ENCODE data around the gene CNTN5. TPM values are rescaled to one million over a fixed set of nuclear protein-coding genes. Genes with fewer than 3 reads are reported as not detected.

The CNTN5 gene
- total RNA-seq, 1 experiment from 2014 or later: not detected

GRCh38 chr11:99987821-99988470 lies 967.2 kb downstream of the CNTN5 start:
- POLR2A ChIA-PET: no interaction called here
- Mint-ChIP-seq H3K9me3 (ENCODE audit: unreplicated experiment) (peaks cover 13% of the 10 kb centered on the region), H3K36me3 (ENCODE audit: insufficient read depth, unreplicated experiment) (no peaks in the 10 kb centered on the region), H3K27ac (ENCODE audit: low read depth, unreplicated experiment) (no peak overlapping the region), H3K27me3 (ENCODE audit: insufficient read depth, unreplicated experiment) (peaks cover 10% of the 10 kb centered on the region), H3K4me1 (ENCODE audit: insufficient read depth, unreplicated experiment) (no peaks in the 10 kb centered on the region), H3K4me3 (ENCODE audit: unreplicated experiment) (no peak overlapping the region)
- no peak for TF ChIP-seq CTCF (IDR thresholded peaks at IDR 0.05; ENCODE audit: unreplicated experiment)
- no TSS peak for BruUV-seq (replicated peaks)
- intact Hi-C loops (cut with micrococcal nuclease): no loop called here
- CTCF ChIA-PET: no interaction called here
- no peak for DNase-seq (ENCODE audit: unreplicated experiment)

GRCh38 chr11:99988471-99988837 lies 967.7 kb downstream of the CNTN5 start:
- intact Hi-C loops (cut with micrococcal nuclease): no loop called here
- BruUV-seq (replicated peaks): no TSS peak
- POLR2A ChIA-PET: no interaction called here
- H3K27me3 Mint-ChIP-seq (ENCODE audit: insufficient read depth, unreplicated experiment): peaks cover 10% of the 10 kb centered on the region
- no peaks in the 10 kb centered on the region for H3K36me3 Mint-ChIP-seq (ENCODE audit: insufficient read depth, unreplicated experiment)
- CTCF ChIA-PET: no interaction called here
- H3K9me3 Mint-ChIP-seq (ENCODE audit: unreplicated experiment): peaks cover 10% of the 10 kb centered on the region
- TF ChIP-seq CTCF (IDR thresholded peaks at IDR 0.05; ENCODE audit: unreplicated experiment): no peak
- H3K4me1 Mint-ChIP-seq (ENCODE audit: insufficient read depth, unreplicated experiment): no peaks in the 10 kb centered on the region
- H3K4me3 Mint-ChIP-seq (ENCODE audit: unreplicated experiment): no peak overlapping the region
- H3K27ac Mint-ChIP-seq (ENCODE audit: low read depth, unreplicated experiment): no peak overlapping the region
- DNase-seq (ENCODE audit: unreplicated experiment): no peak

- H3K9me3 Mint-ChIP-seq (ENCODE audit: unreplicated experiment): peaks cover 9% of the 10 kb centered on the region
- no peak overlapping the region for H3K4me3 Mint-ChIP-seq (ENCODE audit: unreplicated experiment)
- intact Hi-C loops (cut with micrococcal nuclease): no loop called here
- H3K4me1 Mint-ChIP-seq (ENCODE audit: insufficient read depth, unreplicated experiment): no peaks in the 10 kb centered on the region
- POLR2A ChIA-PET: no interaction called here
- no peak for TF ChIP-seq CTCF (IDR thresholded peaks at IDR 0.05; ENCODE audit: unreplicated experiment)
- no peaks in the 10 kb centered on the region for H3K36me3 Mint-ChIP-seq (ENCODE audit: insufficient read depth, unreplicated experiment)
- CTCF ChIA-PET: interaction anchor here (0.6 kb wide), 1 partner anchor 92 kb away, joined by 3 read pairs; no protein-coding TSS in a partner anchor
- H3K27ac Mint-ChIP-seq (ENCODE audit: low read depth, unreplicated experiment): no peak overlapping the region
- H3K27me3 Mint-ChIP-seq (ENCODE audit: insufficient read depth, unreplicated experiment): peaks cover 3% of the 10 kb centered on the region
- no TSS peak for BruUV-seq (replicated peaks)
- DNase-seq (ENCODE audit: unreplicated experiment): no peak
Observed at GRCh38 chr11:100003985-100004384, 983.2 kb downstream of the CNTN5 start.

- Mint-ChIP-seq H3K27me3 (ENCODE audit: insufficient read depth, unreplicated experiment) (peaks cover 8% of the 10 kb centered on the region), H3K4me3 (ENCODE audit: unreplicated experiment) (no peak overlapping the region), H3K4me1 (ENCODE audit: insufficient read depth, unreplicated experiment) (no peaks in the 10 kb centered on the region), H3K36me3 (ENCODE audit: insufficient read depth, unreplicated experiment) (no peaks in the 10 kb centered on the region), H3K9me3 (ENCODE audit: unreplicated experiment) (peaks cover 14% of the 10 kb centered on the region), H3K27ac (ENCODE audit: low read depth, unreplicated experiment) (no peak overlapping the region)
- POLR2A ChIA-PET: no interaction called here
- DNase-seq (ENCODE audit: unreplicated experiment): no peak
- BruUV-seq (replicated peaks): no TSS peak
- no peak for TF ChIP-seq CTCF (IDR thresholded peaks at IDR 0.05; ENCODE audit: unreplicated experiment)
- intact Hi-C loops (cut with micrococcal nuclease): no loop called here
- CTCF ChIA-PET: interaction anchor here (0.6 kb wide), 1 partner anchor 92 kb away, joined by 3 read pairs; no protein-coding TSS in a partner anchor
Observed at GRCh38 chr11:100004541-100004940, 983.8 kb downstream of the CNTN5 start.

All from MCF 10A (cell line).